Prostate gland (tissue), 2 donors: Measurements from ENCODE around the gene PTGS2. TPM values are rescaled to one million over a fixed set of nuclear protein-coding genes. Genes with fewer than 3 reads are reported as not detected.

Experiments
- DNase-seq: peaks from one replicate; pipeline ENCODE4 v3.0.0-alpha.2; 2019; ENCODE audit warnings: low spot score
- H3K27ac ChIP-seq, 2 donors: fragments of 200-600 bp; sonication (generic); 2 replicates each; pipeline ENCODE4 v1.5.1; 2017 to 2019
- H3K27me3 ChIP-seq: fragments of 200-600 bp; sonication (generic); replicated peaks from 2 replicates; pipeline ENCODE4 v1.5.1; 2019; ENCODE audit not compliant: insufficient read depth
- H3K36me3 ChIP-seq, 2 donors: fragments of 200-600 bp; sonication (generic); 1 replicate in 1 of 2; 2 replicates in 1 of 2; pipeline versions ENCODE4 v1.5.1 to v1.8.1; 2017 to 2019
- H3K4me1 ChIP-seq: fragments of 200-600 bp; sonication (generic); replicated peaks from 2 replicates; pipeline ENCODE4 v1.5.1; 2019
- H3K4me3 ChIP-seq, 2 donors: fragments of 200-600 bp; sonication (generic); 2 replicates each; pipeline ENCODE4 v1.5.1; 2017 to 2019
- H3K9me3 ChIP-seq: fragments of 200-600 bp; sonication (generic); 2 replicates; pipeline ENCODE4 v1.5.1; 2017
- CTCF ChIP-seq, 4 experiments: fragments of 200-600 bp in 2 of 4; fragments of 450-650 bp in 2 of 4; sonication (generic) in 2 of 4; IDR thresholded peaks; 1 replicate in 3 of 4; 2 replicates in 1 of 4; pipeline ENCODE4 v1.5.1; 2016 to 2019; ENCODE audit warnings: antibody characterized with exemption in 4 of 4, mild to moderate bottlenecking in 2 of 4, moderate library complexity in 2 of 4
- POLR2A ChIP-seq: fragments of 450-650 bp; IDR thresholded peaks from one replicate; pipeline ENCODE4 v1.6.1; 2016; ENCODE audit warnings: antibody characterized with exemption, mild to moderate bottlenecking
- POLR2AphosphoS5 ChIP-seq: sonication (generic); formaldehyde crosslinking; IDR thresholded peaks from one replicate; pipeline ENCODE4 v1.6.1; 2017; ENCODE audit warnings: antibody characterized with exemption
- WGBS: methylation state at CpG from one replicate; pipeline ENCODE4 v1.1.5; 2018; 5-methylcytosine and 5-hydroxymethylcytosine counted together
- intact Hi-C: fragments of 100-400 bp; cut with DNase I; formaldehyde crosslinking; loops from one replicate; pipeline ENCODE4 v1.14.2; 2022
- total RNA-seq, 2 donors: library from RNA; depleted of rRNA; stranded (reverse); fragments of >200 nt; gene quantifications; one replicate each; pipeline ENCODE4 v1.1.0, GENCODE V29; 2016

Gene PTGS2
- total RNA-seq, 2 donors from 2014 or later = 11.2 to 14.3 TPM

- Histone ChIP-seq H3K27ac (no peak overlapping the region), H3K4me1 (no peaks in the 10 kb centered on the region), H3K27me3 (no peaks in the 10 kb centered on the region), H3K9me3 (no peaks in the 10 kb centered on the region), H3K36me3 (no peaks in the 10 kb centered on the region), H3K4me3 (no peak overlapping the region)
- intact Hi-C loops = no loop called here
- 93% methylated on average over 6 of the region's 6 CpGs for WGBS
- no peak for DNase-seq
- no peak for TF ChIP-seq POLR2A
- TF ChIP-seq CTCF (IDR thresholded peaks at IDR 0.05) = no peak
- no peak for TF ChIP-seq POLR2AphosphoS5
Observed at GRCh38 chr1:186623551-186623950, 56.7 kb downstream of the PTGS2 start.

Other genes with a start within 250 kb of the PTGS2 start
- not detected for gene PDC, start 219.3 kb downstream of the PTGS2 start, total RNA-seq
- gene PLA2G4A, start 148.5 kb upstream of the PTGS2 start, total RNA-seq = 1 to 10 TPM; 6.1 to 8.8 TPM